Tibial artery (tissue), 4 donors: ENCODE data around the gene CFAP157.

Source experiments
- DNase-seq, 2 donors: peaks; one replicate each; pipeline ENCODE4 v3.0.0-alpha.2; 2019
- H3K27ac ChIP-seq, 2 donors: fragments of 200-600 bp; sonication (generic) in 1 of 2; 1 replicate in 1 of 2; 2 replicates in 1 of 2; pipeline ENCODE4 v1.5.1; 2018 to 2019; ENCODE audit warnings: mild to moderate bottlenecking in 1 of 2
- H3K27me3 ChIP-seq, 2 donors: fragments of 200-600 bp; sonication (generic) in 1 of 2; one replicate each; pipeline versions ENCODE4 v1.5.1 to v1.6.0; 2016 to 2019
- H3K36me3 ChIP-seq, 3 donors: fragments of 200-600 bp; sonication (generic) in 2 of 3; one replicate each; pipeline ENCODE4 v1.5.1; 2016 to 2019; ENCODE audit warnings: mild to moderate bottlenecking in 2 of 3
- H3K4me1 ChIP-seq, 4 donors: fragments of 200-600 bp; sonication (generic) in 2 of 4; 1 replicate in 3 of 4; 2 replicates in 1 of 4; pipeline ENCODE4 v1.5.1; 2016 to 2019
- H3K4me3 ChIP-seq, 2 donors: fragments of 200-600 bp; sonication (generic) in 1 of 2; 1 replicate in 1 of 2; 2 replicates in 1 of 2; pipeline ENCODE4 v1.5.1; 2018 to 2019; ENCODE audit warnings: mild to moderate bottlenecking in 2 of 2
- H3K9me3 ChIP-seq, 3 donors: fragments of 200-600 bp; sonication (generic) in 1 of 3; one replicate each; pipeline ENCODE4 v1.5.1; 2016 to 2019
- CTCF ChIP-seq, 2 experiments: fragments of 200-600 bp in 1 of 2; fragments of 450-650 bp in 1 of 2; IDR thresholded peaks; one replicate each; pipeline ENCODE4 v1.5.1; 2017 to 2019; ENCODE audit warnings: antibody characterized with exemption in 2 of 2, mild to moderate bottlenecking in 1 of 2, moderate library complexity in 1 of 2
- intact Hi-C: fragments of 100-400 bp; cut with DNase I; formaldehyde crosslinking; loops from one replicate; pipeline ENCODE4 v1.15.0; 2023; ENCODE audit warnings: low total_unique reads

CFAP157 gene

GRCh38 chr9:127712371-127712770 lies 5.6 kb downstream of the CFAP157 start:
- no peak overlapping the region for H3K27ac ChIP-seq
- TF ChIP-seq CTCF (IDR thresholded peaks at IDR 0.05), result no peak

DNA sequence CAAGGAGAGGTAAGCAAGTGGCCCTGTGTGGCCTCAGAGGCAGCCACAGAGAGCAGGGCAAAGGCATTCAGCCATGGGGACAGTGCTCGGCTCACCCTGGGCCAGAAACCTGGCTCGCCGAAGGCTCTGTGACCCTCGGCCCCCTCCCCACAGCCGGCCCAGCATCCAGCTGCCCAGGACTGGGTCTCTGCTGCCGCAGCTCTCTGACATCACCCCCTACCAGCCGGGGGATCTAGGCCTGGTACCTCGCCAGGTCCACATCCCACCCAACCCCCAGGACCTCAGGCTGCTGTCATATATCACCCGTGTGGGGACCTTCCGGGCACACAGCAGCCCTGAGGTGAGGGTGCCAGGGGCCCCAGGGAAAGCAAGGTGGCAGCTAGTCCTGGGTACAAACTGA lies 6.1 kb downstream of the CFAP157 start:
- Histone ChIP-seq H3K4me3 (no peak overlapping the region), H3K9me3 (no peaks in the 10 kb centered on the region), H3K27ac (no peak overlapping the region), H3K4me1 (peaks cover 0 to 20% (median 18%) of the 10 kb centered on the region in 4 donors), H3K27me3 (peaks cover 0 to 2% of the 10 kb centered on the region in 2 donors), H3K36me3 (peaks cover 0 to 10% (median 0%) of the 10 kb centered on the region in 3 donors)
- DNase-seq, result no peak
- intact Hi-C loops, result loop anchor here (5.0 kb wide), 1 partner anchor 96 kb away; no protein-coding TSS in a partner anchor
- no peak for TF ChIP-seq CTCF (IDR thresholded peaks at IDR 0.05)

More at GRCh38 chr9:127712371-127712770, 5.6 kb downstream of the CFAP157 start:
- intact Hi-C loops, result loop anchor here (5.0 kb wide), 1 partner anchor 95 kb away; no protein-coding TSS in a partner anchor
- peaks cover 0 to 10% (median 0%) of the 10 kb centered on the region in 3 donors for H3K36me3 ChIP-seq
- H3K9me3 ChIP-seq, result no peaks in the 10 kb centered on the region
- no peak overlapping the region for H3K4me3 ChIP-seq
- peaks cover 0 to 20% (median 18%) of the 10 kb centered on the region in 4 donors for H3K4me1 ChIP-seq
- peaks cover 0 to 5% of the 10 kb centered on the region in 2 donors for H3K27me3 ChIP-seq
- no peak for DNase-seq

- Histone ChIP-seq H3K27me3 (no peaks in the 10 kb centered on the region), H3K27ac (no peak overlapping the region), H3K4me3 (peak overlapping the region; percentile 72 to 78), H3K4me1 (peaks cover 0 to 20% (median 18%) of the 10 kb centered on the region in 4 donors), H3K9me3 (no peaks in the 10 kb centered on the region), H3K36me3 (peaks cover 0 to 10% (median 0%) of the 10 kb centered on the region in 3 donors)
- intact Hi-C loops, result loop anchor here (5.0 kb wide), 1 partner anchor 97 kb away; no protein-coding TSS in a partner anchor
- DNase-seq, result no peak
- TF ChIP-seq CTCF (IDR thresholded peaks at IDR 0.05), result no peak
Measured at GRCh38 chr9:127714020-127714750, 7.4 kb downstream of the CFAP157 start.

GRCh38 chr9:127714951-127715469 lies 8.2 kb downstream of the CFAP157 start:
- Histone ChIP-seq H3K4me1 (peaks cover 0 to 20% (median 18%) of the 10 kb centered on the region in 4 donors), H3K4me3 (peak overlapping the region; percentile 72 to 78), H3K9me3 (no peaks in the 10 kb centered on the region), H3K36me3 (peaks cover 0 to 10% (median 0%) of the 10 kb centered on the region in 3 donors), H3K27me3 (no peaks in the 10 kb centered on the region), H3K27ac (peak overlapping the region; percentile 81)
- no peak for TF ChIP-seq CTCF (IDR thresholded peaks at IDR 0.05)
- no peak for DNase-seq
- intact Hi-C loops, result loop anchor here (5.0 kb wide), 1 partner anchor 98 kb away; no protein-coding TSS in a partner anchor

DNA sequence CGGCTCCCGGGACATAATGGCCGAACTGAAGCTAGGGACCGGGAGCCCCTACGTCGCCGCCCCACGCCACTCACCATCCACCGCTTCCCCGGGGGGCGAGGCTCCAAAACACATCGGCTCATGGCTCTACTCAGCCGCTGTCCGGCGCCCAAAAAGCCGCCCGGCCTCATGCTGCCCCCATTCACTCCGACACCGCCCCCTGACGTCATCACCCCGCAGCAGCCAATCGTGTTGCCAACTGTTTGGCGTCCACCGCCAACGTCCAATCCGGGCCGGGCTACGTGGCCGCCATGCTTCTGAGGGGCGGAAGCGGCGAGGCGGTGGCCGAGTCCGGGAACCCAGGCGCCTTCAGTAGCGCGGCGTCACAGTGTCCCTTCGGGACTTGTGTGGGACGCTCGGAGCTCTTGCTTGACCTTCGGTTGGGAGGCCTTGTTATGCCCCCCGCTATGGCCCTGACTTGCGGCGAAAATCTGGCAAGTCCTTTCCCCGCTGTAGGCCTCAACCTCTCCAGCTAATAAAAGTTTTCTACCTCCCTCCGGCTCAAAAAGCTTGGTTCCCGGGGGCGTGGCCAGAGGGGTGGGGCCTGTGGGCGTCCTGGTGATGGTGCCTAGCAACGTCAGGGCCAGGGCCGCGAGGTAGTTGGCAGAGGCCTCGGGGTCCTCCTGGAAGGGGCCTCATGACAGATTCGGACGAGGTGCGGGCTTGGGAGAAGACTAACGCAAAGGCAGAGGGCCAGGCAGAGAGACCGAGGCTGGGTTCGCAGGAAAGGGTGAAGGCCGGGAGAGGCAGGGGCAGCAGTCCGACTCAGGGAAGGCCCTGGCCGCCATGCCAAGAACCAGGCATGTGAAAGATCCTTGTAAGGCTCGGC lies 8.9 kb downstream of the CFAP157 start, which contains the start of the genes PTRH1 and TTC16:
TSS of gene PTRH1 (minus strand) at position 194 of the 868 bp plus-strand sequence. CDS start at position 170, 24 bp downstream.
TSS of gene TTC16 (plus strand) at position 610 of the 868 bp plus-strand sequence. CDS start at position 677, 67 bp downstream.
- intact Hi-C loops, result no loop called here
- peaks cover 0 to 10% (median 0%) of the 10 kb centered on the region in 3 donors for H3K36me3 ChIP-seq
- TF ChIP-seq CTCF (IDR thresholded peaks at IDR 0.05), result no peak

More for the DNA sequence above, 8.9 kb downstream of the CFAP157 start, which contains the start of the genes PTRH1 and TTC16:
- Histone ChIP-seq H3K27ac (peak within 1 kb of the TSS; percentile 81), H3K4me1 (peaks cover 0 to 20% (median 18%) of the 10 kb centered on the region in 4 donors), H3K9me3 (no peaks in the 10 kb centered on the region), H3K4me3 (peak within 1 kb of the TSS; percentile 72 to 78), H3K27me3 (no peaks in the 10 kb centered on the region)
- DNase-seq, result peak; percentile 97 to 98
